AG04450 (cell line): Measurements from ENCODE around the gene ZDHHC11B. TPM values are rescaled to one million over a fixed set of nuclear protein-coding genes. Genes with fewer than 3 reads are reported as not detected.
"Not testable (repeated sequence)": the region's sequence is repeated elsewhere in the genome, so short reads cannot be mapped to it uniquely, and the experiment has no call there.

Source experiments
- CTCF ChIA-PET: fragments of 300-600, 350-600 bp; formaldehyde crosslinking; extraction: SDS; loops from one replicate; lab custom pipeline; 2022; ENCODE audit warnings: antibody characterized with exemption, inconsistent platforms; lab: Charles Lee
- POLR2A ChIA-PET: fragments of 350-600 bp; formaldehyde crosslinking; extraction: SDS; loops from one replicate; lab custom pipeline; 2021; ENCODE audit warnings: antibody characterized with exemption, inconsistent platforms; lab: Yijun Ruan, JAX
- DNase-seq: peaks from one replicate; pipeline ENCODE4 v3.0.0-alpha.2; 2011; ENCODE audit warnings: low read depth, low spot score
- H3K27ac ChIP-seq: one replicate; pipeline ENCODE4 v1.5.1; 2012; ENCODE audit warnings: low read depth, low read length, control low read depth
- H3K27me3 ChIP-seq: one replicate; pipeline ENCODE4 v1.6.0; 2012; ENCODE audit warnings: low read length; ENCODE audit not compliant: control insufficient read depth, insufficient read depth
- H3K4me3 ChIP-seq: 2 replicates; pipeline ENCODE4 v1.5.1; 2011; ENCODE audit warnings: mild to moderate bottlenecking, low read depth, low read length, control low read depth
- H3K9me3 ChIP-seq: 2 replicates; pipeline ENCODE4 v1.5.1; 2012; ENCODE audit warnings: low read length; ENCODE audit not compliant: control insufficient read depth, insufficient read depth
- CTCF ChIP-seq: IDR thresholded peaks from 2 replicates; pipeline ENCODE4 v1.5.1; 2011; ENCODE audit warnings: low read depth, low read length, control low read depth, inconsistent platforms
- polyA plus RNA-seq: library from polyadenylated mRNA; depleted of rRNA; stranded (reverse); fragments of >200 nt; gene quantifications from 2 replicates; pipeline ENCODE4 v1.2.3, GENCODE V29; 2011

ZDHHC11B gene
- polyA plus RNA-seq, 1 experiment: not detected

DNA sequence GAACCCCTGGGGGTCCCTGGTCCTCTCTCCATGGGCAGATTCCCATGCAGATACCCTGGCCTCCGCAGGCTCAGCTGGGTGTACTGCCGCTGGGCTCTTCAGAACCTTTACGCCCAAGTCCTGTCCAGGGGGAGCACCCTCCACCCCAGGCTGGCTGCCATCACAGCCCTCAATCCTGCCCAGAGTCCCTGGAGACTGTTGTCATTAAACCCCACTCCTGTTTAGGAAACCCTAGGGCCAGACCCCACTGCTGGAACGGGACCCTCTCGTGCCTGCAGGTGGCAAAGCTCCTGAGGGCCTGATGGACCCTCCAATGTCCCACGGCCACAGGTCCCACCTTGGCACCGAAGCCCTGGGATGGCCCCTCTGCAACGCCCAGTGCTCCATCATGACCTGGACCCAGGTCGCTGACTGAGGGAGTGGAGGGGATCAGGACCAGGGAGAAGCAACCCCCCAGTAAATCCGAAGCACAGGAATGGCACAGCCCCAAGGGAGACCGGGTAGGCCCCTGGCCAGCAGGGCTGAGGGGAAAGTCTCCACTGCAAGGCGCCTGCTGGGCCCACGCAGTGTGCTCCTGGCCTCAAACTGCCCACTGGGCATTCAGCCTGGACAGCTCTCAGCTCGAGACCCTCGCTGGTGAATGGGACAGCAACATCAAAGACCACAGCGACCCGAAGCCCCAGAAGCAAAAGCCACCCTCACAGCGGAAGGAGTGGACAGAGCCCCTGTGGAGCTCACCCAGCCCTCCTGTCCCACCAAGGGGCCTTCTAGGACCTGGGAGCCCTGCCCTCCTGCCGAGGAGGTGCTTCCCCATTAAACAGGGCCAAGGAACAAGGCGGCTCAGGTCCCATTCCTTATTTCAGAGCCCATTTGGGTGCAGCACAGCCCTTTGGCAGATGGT is 8.3 kb downstream of the ZDHHC11B start:
- H3K9me3 ChIP-seq: no peaks in the 10 kb centered on the region; the same call in 1 of the 2 replicates
- no peak overlapping the region for H3K4me3 ChIP-seq
- POLR2A ChIA-PET: interaction anchor here (0.6 kb wide), 1 partner anchor 908 kb away, joined by 3 read pairs; no protein-coding TSS in a partner anchor
- CTCF ChIA-PET: no interaction called here
- no peak for TF ChIP-seq CTCF
- peaks cover 3% of the 10 kb centered on the region for H3K27me3 ChIP-seq
- DNase-seq: no peak
- no peak overlapping the region for H3K27ac ChIP-seq

DNA sequence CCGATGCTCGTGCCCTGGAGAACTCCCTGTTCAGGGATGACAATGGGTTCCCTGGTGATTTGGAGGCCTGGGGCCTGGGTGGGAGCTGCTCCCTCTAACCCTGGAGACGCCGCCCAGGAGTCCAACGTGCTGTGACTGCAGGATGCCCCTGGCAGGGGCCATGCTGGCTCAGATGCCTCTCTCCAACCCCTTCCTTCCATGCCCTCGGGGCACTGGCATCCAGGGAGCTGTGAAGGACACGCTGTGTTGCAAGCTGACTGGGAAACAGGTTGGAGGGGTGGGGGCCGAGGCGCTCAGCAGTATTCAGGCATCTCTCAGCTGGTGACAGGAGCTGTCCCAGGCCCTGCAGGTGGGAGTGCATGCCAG is 9.0 kb downstream of the ZDHHC11B start:
- H3K9me3 ChIP-seq, H3K27ac ChIP-seq, H3K27me3 ChIP-seq, DNase-seq, CTCF ChIA-PET, H3K4me3 ChIP-seq: not testable (repeated sequence)
- POLR2A ChIA-PET: interaction anchor here (0.6 kb wide), 1 partner anchor 909 kb away, joined by 3 read pairs; no protein-coding TSS in a partner anchor

GRCh38 chr5:774854-775505 is 9.5 kb downstream of the ZDHHC11B start:
- H3K27me3 ChIP-seq, POLR2A ChIA-PET: not testable (repeated sequence)

GRCh38 chr5:774304-774703 is 10.2 kb downstream of the ZDHHC11B start:
- H3K27me3 ChIP-seq, H3K27ac ChIP-seq, POLR2A ChIA-PET, H3K4me3 ChIP-seq, CTCF ChIA-PET, DNase-seq, H3K9me3 ChIP-seq: not testable (repeated sequence)

More at GRCh38 chr5:774854-775505, 9.5 kb downstream of the ZDHHC11B start:
- H3K27ac ChIP-seq, H3K9me3 ChIP-seq, DNase-seq, H3K4me3 ChIP-seq, CTCF ChIA-PET: not testable (repeated sequence)

- no peaks in the 10 kb centered on the region; the same call in 1 of the 2 replicates for H3K9me3 ChIP-seq
- peaks cover 3% of the 10 kb centered on the region for H3K27me3 ChIP-seq
- POLR2A ChIA-PET: no interaction called here
- no peak for DNase-seq
- no peak overlapping the region for H3K27ac ChIP-seq
- H3K4me3 ChIP-seq: no peak overlapping the region
- CTCF ChIA-PET: no interaction called here
- no peak for TF ChIP-seq CTCF
Measured at GRCh38 chr5:773517-774264, 10.8 kb downstream of the ZDHHC11B start.

DNA sequence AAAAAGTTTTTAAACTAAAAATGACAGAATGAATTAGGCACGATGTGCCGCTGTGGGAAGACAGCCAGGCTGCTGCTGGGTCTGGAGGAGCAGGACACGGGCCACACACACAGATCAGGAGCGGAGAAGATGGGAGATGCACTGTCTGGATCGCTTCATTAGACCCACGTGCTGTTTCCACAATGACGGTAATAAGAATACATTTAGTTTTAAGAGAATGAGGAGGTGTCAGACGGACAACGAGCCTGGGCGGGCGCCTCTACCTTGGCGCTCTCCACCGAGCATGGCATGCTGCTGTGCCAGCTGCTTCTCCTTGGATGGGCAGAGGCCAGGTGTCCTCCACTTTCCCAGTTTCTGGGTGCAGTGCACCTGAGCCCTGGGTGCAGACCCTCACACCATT is 11.6 kb downstream of the ZDHHC11B start:
- H3K4me3 ChIP-seq, POLR2A ChIA-PET: not testable (repeated sequence)

DNA sequence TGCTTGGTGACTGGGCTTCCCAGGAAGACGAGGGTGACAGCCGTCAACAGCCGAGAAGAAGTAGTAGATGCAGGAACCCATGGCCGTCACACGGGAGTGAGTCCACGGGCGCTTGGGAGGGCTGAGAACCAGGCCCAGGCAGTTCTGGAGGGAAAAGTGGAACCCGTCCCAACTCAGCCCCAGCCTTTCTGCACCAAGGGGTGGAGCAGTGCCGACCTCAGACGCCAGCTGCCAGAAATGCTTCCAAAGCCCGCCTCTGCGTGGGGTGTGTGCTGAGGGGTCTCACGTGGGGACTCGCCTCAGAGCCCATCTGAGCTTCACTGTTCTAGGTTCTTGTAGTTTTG is 12.0 kb downstream of the ZDHHC11B start:
- H3K27me3 ChIP-seq, DNase-seq, H3K27ac ChIP-seq, POLR2A ChIA-PET, H3K4me3 ChIP-seq, H3K9me3 ChIP-seq, CTCF ChIA-PET: not testable (repeated sequence)

More for the DNA sequence above, 11.6 kb downstream of the ZDHHC11B start:
- DNase-seq, CTCF ChIA-PET, H3K27me3 ChIP-seq, H3K27ac ChIP-seq, H3K9me3 ChIP-seq: not testable (repeated sequence)

DNA sequence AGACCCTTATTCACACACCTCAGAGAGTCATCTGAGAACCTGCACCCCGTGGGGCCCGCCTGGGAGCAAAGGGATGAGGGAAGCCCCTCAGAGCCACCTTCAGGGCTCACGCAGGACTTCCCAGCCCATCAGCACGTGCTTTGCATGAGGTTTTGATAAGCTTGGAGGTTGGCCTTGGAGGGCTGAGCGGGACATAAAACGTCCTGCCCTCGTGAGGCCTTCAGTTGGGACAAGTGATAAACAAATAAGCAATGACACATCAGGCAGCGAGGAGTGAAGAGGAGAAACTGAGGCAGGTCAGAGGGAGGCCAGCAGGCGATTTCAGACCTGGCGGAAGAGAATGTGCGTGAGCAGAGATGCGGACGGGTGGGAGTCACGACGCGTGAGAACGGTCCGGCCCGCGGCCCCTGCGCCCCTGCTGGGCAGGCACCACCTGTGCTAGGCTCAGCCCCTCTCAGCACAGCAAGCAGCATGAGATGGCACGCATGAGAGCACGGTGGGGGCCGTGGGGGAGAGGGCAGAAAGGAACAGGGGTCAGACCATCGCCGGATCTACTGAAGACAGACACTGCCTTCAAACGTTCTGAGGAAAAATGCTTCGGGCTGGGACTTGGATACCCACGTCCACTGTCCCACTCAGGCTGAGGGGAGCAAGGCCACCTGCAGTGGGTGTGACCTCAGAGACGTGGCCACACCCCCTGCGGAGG is 12.5 kb downstream of the ZDHHC11B start:
- POLR2A ChIA-PET, DNase-seq, H3K27ac ChIP-seq, H3K9me3 ChIP-seq, H3K4me3 ChIP-seq, H3K27me3 ChIP-seq, CTCF ChIA-PET: not testable (repeated sequence)

- CTCF ChIA-PET, H3K9me3 ChIP-seq, POLR2A ChIA-PET, H3K4me3 ChIP-seq, DNase-seq, H3K27ac ChIP-seq, H3K27me3 ChIP-seq: not testable (repeated sequence)
Measured at GRCh38 chr5:771087-771781, 13.3 kb downstream of the ZDHHC11B start.
